C4-2B (cell line): ENCODE data around the gene RTTN.

ENCODE experiments used
- ZFX ChIP-seq: fragments of 450-650 bp; IDR thresholded peaks from 2 replicates; pipeline ENCODE4 v1.6.1; 2017
- TF ChIP-seq, protein P1 (sequence below): fragments of 450-650 bp; conservative IDR thresholded peaks from 2 replicates; pipeline ENCODE4 v1.5.1; 2017; ENCODE audit warnings: mild to moderate bottlenecking

DNA sequence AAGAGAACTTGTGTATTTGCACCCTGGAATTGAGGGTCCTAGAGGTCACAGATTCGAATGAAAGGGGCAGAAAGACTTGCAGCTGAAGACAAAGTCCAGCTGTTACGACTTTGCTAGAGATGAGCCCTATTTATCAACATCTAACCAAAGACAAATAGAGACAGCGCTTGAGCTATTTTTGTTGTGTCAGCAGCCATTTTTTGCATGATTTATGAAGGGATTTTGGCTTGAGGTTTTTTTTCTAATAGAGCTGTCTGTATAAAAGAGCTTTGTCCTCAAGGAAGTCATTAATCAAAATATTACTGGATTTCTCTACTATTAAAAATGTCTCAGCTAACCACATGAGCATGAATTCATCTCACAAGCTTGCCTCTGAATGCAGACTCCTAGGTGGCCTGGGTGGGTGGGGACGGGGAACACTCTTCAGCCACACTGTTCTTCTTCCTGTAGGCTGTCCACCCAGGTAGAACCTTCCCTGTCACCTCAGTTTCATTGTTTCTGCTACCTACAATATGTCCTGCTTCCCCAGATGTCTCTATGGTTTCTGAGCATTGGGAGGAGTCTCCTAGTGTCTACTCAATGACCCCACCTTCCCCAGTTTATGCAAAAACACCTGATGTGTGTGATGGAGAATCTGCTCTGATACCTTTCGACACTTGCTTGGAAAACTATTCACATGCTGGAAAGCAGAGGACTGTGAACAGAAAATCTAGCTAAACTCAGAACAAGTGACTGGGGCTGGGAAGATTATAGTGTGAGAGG, 250.6 kb downstream of the RTTN start:
- TF ChIP-seq, protein P1, sequence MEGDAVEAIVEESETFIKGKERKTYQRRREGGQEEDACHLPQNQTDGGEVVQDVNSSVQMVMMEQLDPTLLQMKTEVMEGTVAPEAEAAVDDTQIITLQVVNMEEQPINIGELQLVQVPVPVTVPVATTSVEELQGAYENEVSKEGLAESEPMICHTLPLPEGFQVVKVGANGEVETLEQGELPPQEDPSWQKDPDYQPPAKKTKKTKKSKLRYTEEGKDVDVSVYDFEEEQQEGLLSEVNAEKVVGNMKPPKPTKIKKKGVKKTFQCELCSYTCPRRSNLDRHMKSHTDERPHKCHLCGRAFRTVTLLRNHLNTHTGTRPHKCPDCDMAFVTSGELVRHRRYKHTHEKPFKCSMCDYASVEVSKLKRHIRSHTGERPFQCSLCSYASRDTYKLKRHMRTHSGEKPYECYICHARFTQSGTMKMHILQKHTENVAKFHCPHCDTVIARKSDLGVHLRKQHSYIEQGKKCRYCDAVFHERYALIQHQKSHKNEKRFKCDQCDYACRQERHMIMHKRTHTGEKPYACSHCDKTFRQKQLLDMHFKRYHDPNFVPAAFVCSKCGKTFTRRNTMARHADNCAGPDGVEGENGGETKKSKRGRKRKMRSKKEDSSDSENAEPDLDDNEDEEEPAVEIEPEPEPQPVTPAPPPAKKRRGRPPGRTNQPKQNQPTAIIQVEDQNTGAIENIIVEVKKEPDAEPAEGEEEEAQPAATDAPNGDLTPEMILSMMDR = no peak
- no peak for TF ChIP-seq ZFX
